Lung microvascular endothelial cell (primary cell): Measurements from ENCODE around the gene HRH2. TPM values are rescaled to one million over a fixed set of nuclear protein-coding genes. Genes with fewer than 3 reads are reported as not detected.

Source experiments
- DNase-seq, 2 donors: peaks; one replicate each; pipeline versions ENCODE4 v3.0.0 to v3.0.0-alpha.2; 2010; ENCODE audit warnings: low read depth in 2 of 2
- total RNA-seq: library from RNA; depleted of rRNA; stranded (reverse); fragments of >200 nt; gene quantifications from 2 replicates; pipeline ENCODE4 v1.2.1, GENCODE V29; 2014

The HRH2 gene
- total RNA-seq, 1 donor from 2014 or later, result not detected

DNA sequence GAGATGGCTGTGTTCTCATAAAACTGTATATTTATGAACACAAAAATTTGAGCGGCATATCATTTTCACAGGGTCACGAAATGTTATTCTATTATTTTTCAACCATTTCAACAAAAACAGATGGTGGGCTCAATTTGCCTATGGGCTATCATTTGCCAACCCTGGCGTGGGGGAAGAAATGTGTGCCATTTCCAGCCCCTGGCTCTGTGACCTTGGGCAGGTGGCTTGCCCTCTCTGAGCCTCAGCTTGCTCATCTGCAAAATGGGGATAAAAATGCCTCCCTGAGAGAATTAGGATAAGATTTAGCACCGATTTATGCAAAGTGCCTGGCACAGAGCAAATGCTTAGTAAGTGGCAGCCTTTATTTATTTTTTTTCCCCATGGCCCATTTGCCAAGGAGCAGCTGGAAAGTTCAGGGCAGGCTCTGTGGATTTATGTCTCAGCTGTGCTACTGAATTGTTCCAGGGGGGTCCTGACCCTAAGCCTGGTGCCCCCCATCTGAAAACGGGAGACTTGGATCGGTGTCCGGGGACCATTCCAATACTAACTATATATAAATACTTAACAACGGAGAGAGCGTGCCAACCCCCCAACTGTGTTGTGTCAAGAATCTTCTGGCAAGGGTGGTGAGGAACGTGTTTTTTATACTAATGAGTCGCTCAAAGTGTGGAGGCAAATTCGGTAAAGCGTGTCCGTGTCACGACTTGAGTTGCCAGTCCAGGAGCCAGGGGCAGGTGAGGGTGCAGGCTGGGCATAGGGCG, 34.5 kb downstream of the HRH2 start:
- DNase-seq, result no peak

DNA sequence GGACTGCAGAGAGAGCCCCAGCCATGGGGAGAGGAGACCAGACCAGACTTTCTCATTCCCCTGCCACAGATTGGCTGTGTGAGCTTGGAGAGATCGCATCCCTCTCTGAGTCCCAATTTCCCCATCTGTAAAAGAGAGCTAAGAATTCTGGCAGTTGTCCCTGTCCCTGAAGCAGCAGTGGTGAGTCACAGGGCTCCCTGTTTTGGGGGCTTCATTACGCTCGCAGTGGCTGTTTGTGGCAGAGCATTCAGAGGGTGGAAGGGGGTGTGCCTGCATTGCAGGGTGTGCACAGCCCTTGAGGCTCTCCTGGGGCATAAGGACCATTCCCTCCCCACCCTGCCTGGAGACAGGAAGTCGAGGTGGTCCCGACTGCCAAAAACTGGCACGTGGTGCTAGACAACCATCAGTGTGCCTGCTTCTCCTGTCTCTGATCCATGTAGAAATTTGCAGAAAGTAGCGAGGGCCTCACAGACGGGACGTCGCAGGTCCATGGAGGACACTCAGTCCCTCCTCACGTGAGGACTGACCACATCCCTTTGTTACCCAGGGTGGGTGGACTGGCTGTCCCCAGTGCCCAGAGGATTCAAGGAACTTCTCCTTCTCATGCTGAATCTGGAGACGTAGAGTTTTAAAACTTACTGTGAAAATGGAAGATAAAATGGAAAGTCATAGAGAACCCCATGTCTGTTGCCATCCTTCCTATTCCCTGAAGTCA, 35.3 kb downstream of the HRH2 start:
- no peak for DNase-seq

DNA sequence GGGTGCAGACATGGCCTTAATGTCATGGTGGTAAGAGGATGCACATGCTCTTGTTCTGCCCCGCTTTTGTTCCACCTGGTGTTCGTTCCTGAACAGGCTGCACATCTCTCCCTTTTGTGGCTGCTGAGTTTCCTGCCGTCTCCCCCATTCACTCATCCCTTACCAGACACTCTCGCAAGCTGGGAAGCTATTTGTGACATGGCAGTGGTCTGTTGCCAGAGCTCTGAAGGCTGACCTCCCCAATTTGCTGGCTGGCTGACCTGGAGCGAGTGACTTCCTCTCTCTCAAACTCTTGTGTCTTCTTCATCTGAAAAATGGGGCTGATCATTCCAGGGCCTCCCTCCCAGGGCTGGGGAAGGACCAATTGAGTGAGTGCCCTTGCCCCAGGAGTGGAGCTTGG, 35.9 kb downstream of the HRH2 start:
- no peak for DNase-seq

GRCh38 chr5:175694371-175695160, 36.7 kb downstream of the HRH2 start:
- no peak for DNase-seq

DNA sequence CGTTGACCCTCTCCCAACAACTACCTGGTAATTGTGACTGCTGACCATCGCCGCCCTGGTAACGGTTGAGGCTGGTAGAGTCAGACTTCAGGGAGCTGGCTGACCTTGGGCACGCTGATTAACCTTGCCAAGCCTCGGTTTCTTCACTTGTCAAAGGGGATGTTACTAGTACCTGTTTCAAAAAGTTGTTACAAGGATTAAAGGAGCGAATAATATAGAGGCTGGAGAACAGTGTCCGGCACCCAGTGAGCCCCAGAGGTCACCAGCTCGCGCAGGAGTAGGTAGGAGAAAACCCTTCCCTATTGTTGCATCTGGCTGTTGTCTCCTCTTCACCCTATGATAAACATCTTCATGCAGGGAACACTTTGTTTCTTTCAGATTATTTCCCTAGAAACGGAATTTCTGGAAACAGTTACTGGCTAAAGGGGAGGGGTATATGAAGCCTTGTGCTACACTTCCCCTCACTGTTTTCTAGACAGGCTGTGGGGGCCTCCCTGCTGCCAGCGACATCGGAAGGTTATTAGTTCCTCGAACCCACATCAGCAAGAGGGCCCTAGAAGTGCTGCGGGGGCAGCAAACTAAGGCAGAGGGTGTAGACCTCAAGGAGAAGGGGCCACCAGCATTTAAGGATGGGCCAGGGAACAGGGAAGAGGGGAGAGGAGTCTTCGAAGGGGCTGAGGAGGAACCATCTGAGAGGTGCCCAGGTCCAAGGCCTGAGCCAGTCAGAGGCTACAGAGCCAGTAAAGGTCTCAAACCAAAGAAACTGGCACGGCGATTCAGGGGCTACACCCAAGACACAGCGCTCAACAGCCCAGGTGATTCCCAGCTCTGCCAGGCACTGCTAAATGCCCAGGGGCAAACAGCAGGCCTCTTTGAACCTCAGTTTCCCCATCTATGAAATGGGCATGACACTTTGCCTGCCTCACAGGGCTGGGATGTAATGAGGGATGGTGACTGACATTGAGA, 37.6 kb downstream of the HRH2 start:
- no peak for DNase-seq

GRCh38 chr5:175696139-175696854, 38.4 kb downstream of the HRH2 start:
- peak in 1 of 2 donors; percentile 9 for DNase-seq

- DNase-seq, result no peak
Measured at GRCh38 chr5:175696855-175697198, 39.0 kb downstream of the HRH2 start.

DNA sequence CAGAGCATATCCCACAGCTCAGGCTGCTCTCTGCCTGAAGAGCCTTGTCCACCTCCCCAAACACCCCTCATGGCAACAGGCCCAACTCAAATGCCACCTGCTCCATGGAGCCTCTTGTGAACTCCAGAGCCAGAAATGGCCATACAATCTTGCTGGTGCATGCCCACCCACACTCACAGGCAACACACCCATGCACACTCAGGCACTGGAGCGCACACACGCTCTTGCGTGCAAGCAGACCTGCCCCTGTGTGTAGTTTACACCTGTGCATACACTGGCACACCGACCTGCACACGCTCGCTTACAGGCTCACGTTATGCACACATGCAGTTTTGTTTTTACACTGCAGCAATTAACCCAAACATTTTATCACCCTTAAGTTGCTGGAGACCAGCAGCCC, 40.0 kb downstream of the HRH2 start:
- no peak for DNase-seq

- DNase-seq, result no peak
Measured at GRCh38 chr5:175698401-175699115, 40.7 kb downstream of the HRH2 start.

DNA sequence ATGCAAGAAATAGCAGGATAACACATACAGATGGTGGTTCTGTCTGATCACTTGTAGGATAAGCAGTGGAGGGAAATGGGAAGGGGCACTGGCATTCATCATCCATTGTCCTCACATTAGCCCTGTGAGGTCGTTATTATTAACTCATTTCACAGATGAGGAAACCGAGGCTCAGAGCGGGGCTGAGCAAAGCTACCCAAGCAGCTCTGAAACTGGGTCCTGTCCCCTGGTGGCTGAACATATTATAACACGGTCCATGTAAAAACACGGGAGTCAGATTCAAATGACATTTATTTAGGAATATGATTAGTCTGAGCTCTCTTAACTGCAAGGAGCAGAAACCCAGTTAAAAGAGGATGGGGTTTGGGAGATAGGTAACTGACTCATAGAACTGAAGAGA, 43.1 kb downstream of the HRH2 start:
- DNase-seq, result peak in 1 of 2 donors; percentile 16

- DNase-seq, result no peak
Measured at GRCh38 chr5:175701797-175702196, 43.9 kb downstream of the HRH2 start.

- DNase-seq, result no peak
Measured at GRCh38 chr5:175706499-175706898, 48.6 kb downstream of the HRH2 start.

GRCh38 chr5:175707751-175708375, 50.0 kb downstream of the HRH2 start:
- DNase-seq, result no peak

- DNase-seq, result no peak
Measured at GRCh38 chr5:175709276-175709781, 51.5 kb downstream of the HRH2 start.

DNA sequence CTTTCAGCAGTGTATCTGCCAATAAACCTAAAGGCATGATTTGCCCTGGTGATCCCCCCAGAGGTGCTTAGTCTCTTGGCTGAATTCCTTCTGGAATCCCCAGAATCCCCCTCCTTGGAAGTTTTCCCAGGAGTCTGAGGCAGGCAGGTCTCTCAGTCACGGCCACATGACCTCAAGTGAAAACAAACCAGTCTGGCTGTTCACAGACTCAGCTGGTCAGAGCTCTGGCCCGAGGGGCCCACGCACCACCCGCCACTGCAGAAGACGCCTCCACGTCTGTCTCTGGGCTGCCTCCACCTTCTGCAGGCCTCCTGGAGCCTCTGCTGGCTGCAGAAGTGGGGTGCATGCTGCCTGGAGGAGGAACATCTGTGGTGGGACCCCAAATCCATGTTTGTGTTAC, 52.5 kb downstream of the HRH2 start:
- no peak for DNase-seq

- no peak for DNase-seq
Measured at GRCh38 chr5:175711031-175711430, 53.2 kb downstream of the HRH2 start.

DNA sequence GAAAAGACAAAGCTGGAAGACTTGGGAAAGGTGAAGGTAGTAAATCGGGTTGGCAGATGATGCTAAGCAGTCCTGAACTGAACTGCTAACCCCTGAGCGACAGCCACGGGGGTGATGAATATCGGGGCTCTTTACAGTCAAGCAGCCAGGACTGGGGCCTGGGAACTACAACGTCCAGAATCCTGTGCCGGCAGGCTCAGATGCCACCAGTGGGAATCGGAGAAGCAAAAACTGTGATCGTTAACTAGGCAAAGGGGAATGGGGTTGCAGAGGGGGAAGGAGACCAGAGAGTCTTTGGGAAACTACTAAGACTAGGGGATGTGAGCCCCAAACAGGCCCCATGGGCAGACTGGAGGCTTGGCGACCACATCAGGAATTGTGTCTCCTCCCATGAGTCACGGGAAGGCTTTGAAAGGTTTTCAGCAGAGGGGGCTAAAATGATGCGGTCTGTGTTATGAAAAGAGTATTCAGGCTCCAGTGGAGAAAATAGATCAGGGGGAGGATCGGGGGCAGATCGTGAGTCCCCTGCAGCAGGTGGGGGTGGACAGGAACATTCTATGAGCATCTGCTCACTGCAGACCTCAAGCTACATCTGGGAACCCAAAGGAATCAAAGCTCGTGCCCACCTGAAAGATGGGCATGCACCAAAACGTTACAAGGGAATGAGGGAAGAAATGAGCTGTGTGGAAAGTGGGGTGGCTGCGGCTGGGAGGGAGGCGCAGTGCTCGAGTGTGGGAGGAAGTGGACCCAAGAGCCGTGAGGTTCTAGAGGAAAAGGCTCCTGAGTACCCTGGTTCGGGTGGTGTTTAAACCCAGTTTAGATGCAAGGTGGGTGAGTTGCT, 53.8 kb downstream of the HRH2 start:
- no peak for DNase-seq

GRCh38 chr5:175712313-175712680, 54.4 kb downstream of the HRH2 start:
- DNase-seq, result no peak
